Keratinocyte (primary cell): ENCODE measurements around the gene BHLHE23. TPM values are rescaled to one million over a fixed set of nuclear protein-coding genes. Genes with fewer than 3 reads are reported as not detected.

ENCODE experiments used
- DNase-seq: peaks from one replicate; pipeline ENCODE4 v3.0.0-alpha.2; 2011; ENCODE audit warnings: low read depth, missing footprints, low spot score
- FAIRE-seq: peaks from 2 replicates; lab custom pipeline; 2011; peaks lifted over from hg19 to GRCh38; lab: Jason Lieb, UNC
- H2AFZ ChIP-seq: 2 replicates; pipeline ENCODE4 v1.6.0; 2012; ENCODE audit warnings: low read length, control low read depth, inconsistent platforms; ENCODE audit not compliant: control insufficient read depth
- H3K27ac ChIP-seq: 2 replicates; pipeline ENCODE4 v1.5.1; 2011; ENCODE audit warnings: low read length; ENCODE audit not compliant: control insufficient read depth, insufficient read depth
- H3K27me3 ChIP-seq: 3 replicates; pipeline ENCODE4 v1.6.0; 2011; ENCODE audit warnings: low read length; ENCODE audit not compliant: control insufficient read depth, insufficient read depth; ENCODE audit errors: extremely low read depth
- H3K36me3 ChIP-seq, 2 experiments: 2 replicates in 1 of 2; 3 replicates in 1 of 2; pipeline ENCODE4 v1.5.1; 2011; ENCODE audit warnings: low read length in 2 of 2, mild to moderate bottlenecking in 1 of 2; ENCODE audit not compliant: control insufficient read depth in 2 of 2, insufficient read depth in 2 of 2; ENCODE audit errors: extremely low read depth in 1 of 2
- H3K4me1 ChIP-seq: 3 replicates; pipeline ENCODE4 v1.5.1; 2011; ENCODE audit warnings: low read length; ENCODE audit not compliant: control insufficient read depth, insufficient read depth; ENCODE audit errors: extremely low read depth
- H3K4me2 ChIP-seq: 3 replicates; pipeline ENCODE4 v1.6.0; 2011; ENCODE audit warnings: low read depth, low read length; ENCODE audit not compliant: control insufficient read depth, insufficient read depth; ENCODE audit errors: extremely low read depth
- H3K4me3 ChIP-seq, 3 experiments: fragments of 200-600 bp in 1 of 3; sonication (generic) in 1 of 3; 2 replicates in 2 of 3; 3 replicates in 1 of 3; pipeline ENCODE4 v1.5.1; 2011 to 2016; ENCODE audit warnings: low read length in 3 of 3, mild to moderate bottlenecking in 3 of 3, control low read depth in 2 of 3, inconsistent platforms in 1 of 3, low read depth in 1 of 3, mixed read lengths in 1 of 3, mixed run types in 1 of 3, moderate library complexity in 1 of 3; ENCODE audit not compliant: control insufficient read depth in 2 of 3, insufficient read depth in 2 of 3; ENCODE audit errors: extremely low read depth in 1 of 3
- H3K79me2 ChIP-seq: 2 replicates; pipeline ENCODE4 v1.6.0; 2012; ENCODE audit warnings: low read length; ENCODE audit not compliant: control insufficient read depth, insufficient read depth
- H3K9ac ChIP-seq: 3 replicates; pipeline ENCODE4 v1.6.0; 2011; ENCODE audit warnings: low read length; ENCODE audit not compliant: control insufficient read depth, insufficient read depth; ENCODE audit errors: extremely low read depth
- H3K9me1 ChIP-seq: 3 replicates; pipeline ENCODE4 v1.6.0; 2011; ENCODE audit warnings: low read length; ENCODE audit not compliant: control insufficient read depth, insufficient read depth; ENCODE audit errors: extremely low read depth
- H3K9me3 ChIP-seq: 2 replicates; pipeline ENCODE4 v1.5.1; 2012; ENCODE audit warnings: low read depth, low read length; ENCODE audit not compliant: control insufficient read depth
- H4K20me1 ChIP-seq: 3 replicates; pipeline ENCODE4 v1.6.0; 2011; ENCODE audit warnings: low read length; ENCODE audit not compliant: control insufficient read depth, insufficient read depth; ENCODE audit errors: extremely low read depth
- CTCF ChIP-seq, 3 experiments: IDR thresholded peaks in 1 of 3; conservative IDR thresholded peaks in 1 of 3; optimal IDR thresholded peaks in 1 of 3; 2 replicates in 2 of 3; 3 replicates in 1 of 3; pipeline versions ENCODE3 to v1.5.1; 2011; ENCODE audit warnings: low read length in 3 of 3, mild to moderate bottlenecking in 3 of 3, moderate library complexity in 2 of 3, control low read depth in 1 of 3, inconsistent platforms in 1 of 3; ENCODE audit not compliant: insufficient read depth in 2 of 3; ENCODE audit errors: extremely low read depth in 1 of 3
- EZH2 ChIP-seq: IDR thresholded peaks from one replicate; pipeline ENCODE4 v1.6.1; 2012; ENCODE audit warnings: inconsistent platforms, mild to moderate bottlenecking, low read length, moderate library complexity
- dilution Hi-C: fragments of 300-500 bp; cut with MboI; formaldehyde crosslinking; loops from one replicate; pipeline ENCODE4 v1.7.0; 2020; ENCODE audit warnings: low sequenced_read_pairs; ENCODE audit not compliant: extremely low pct_ligation_motif_present
- polyA plus RNA-seq, 5 experiments: library from polyadenylated mRNA; depleted of rRNA in 3 of 5; stranded (reverse) in 3 of 5; stranded (forward) in 1 of 5; unstranded in 1 of 5; fragments of >200 nt; gene quantifications; 1 replicate in 1 of 5; 2 replicates in 3 of 5; 3 replicates in 1 of 5; pipeline versions ENCODE4 v1.2.1 to v1.2.3, GENCODE V29; 2011 to 2012; ENCODE audit warnings: missing spikeins in 2 of 5, low read depth in 1 of 5, low replicate concordance in 1 of 5

BHLHE23 gene
- polyA plus RNA-seq, 1 donor (not counting 4 experiments of a cell fraction or from before 2014, with no cell fraction given): not detected

GRCh38 chr20:63017826-63018411 lies 11.2 kb upstream of the BHLHE23 start:
- H3K9me3 ChIP-seq: peaks cover 3% of the 10 kb centered on the region
- no peak overlapping the region for H3K4me2 ChIP-seq
- no peaks in the 10 kb centered on the region for H3K79me2 ChIP-seq
- H3K36me3 ChIP-seq: no peaks in the 10 kb centered on the region
- peaks cover 2% of the 10 kb centered on the region for H3K4me1 ChIP-seq
- dilution Hi-C loops: no loop called here
- H3K27ac ChIP-seq: no peak overlapping the region
- peaks cover 52% of the 10 kb centered on the region for H3K27me3 ChIP-seq
- H4K20me1 ChIP-seq: no peaks in the 10 kb centered on the region
- no peak overlapping the region for H3K9ac ChIP-seq
- FAIRE-seq (no peak), DNase-seq (no peak)
- H3K9me1 ChIP-seq: no peaks in the 10 kb centered on the region
- H3K4me3 ChIP-seq: no peak overlapping the region
- H2AFZ ChIP-seq: no peak overlapping the region
- TF ChIP-seq EZH2 (no peak), CTCF (optimal IDR thresholded peaks at IDR 0.05 in 1 of 3, IDR thresholded peaks at IDR 0.05 in 1 of 3, conservative IDR thresholded peaks at IDR 0.05 in 1 of 3; ENCODE audit: extremely low read depth in 1 of 3, insufficient read depth in 2 of 3, low read length in 3 of 3) (no peak)

GRCh38 chr20:63017076-63017825 lies 10.5 kb upstream of the BHLHE23 start:
- Histone ChIP-seq H3K4me3 (no peak overlapping the region), H3K4me2 (no peak overlapping the region), H3K4me1 (peaks cover 2% of the 10 kb centered on the region), H3K27ac (no peak overlapping the region), H3K79me2 (no peaks in the 10 kb centered on the region), H4K20me1 (no peaks in the 10 kb centered on the region), H3K9me1 (no peaks in the 10 kb centered on the region), H3K36me3 (no peaks in the 10 kb centered on the region), H3K27me3 (peaks cover 46% of the 10 kb centered on the region), H3K9ac (no peak overlapping the region), H3K9me3 (peaks cover 3% of the 10 kb centered on the region), H2AFZ (no peak overlapping the region)
- DNase-seq: no peak
- dilution Hi-C loops: no loop called here
- TF ChIP-seq EZH2: no peak
- TF ChIP-seq CTCF (optimal IDR thresholded peaks at IDR 0.05 in 1 of 3, IDR thresholded peaks at IDR 0.05 in 1 of 3, conservative IDR thresholded peaks at IDR 0.05 in 1 of 3; ENCODE audit: extremely low read depth in 1 of 3, insufficient read depth in 2 of 3, low read length in 3 of 3): no peak
- FAIRE-seq: no peak
